MM.1S (cell line): ENCODE measurements around the gene HSD17B7.
"Not testable (repeated sequence)": the region's sequence is repeated elsewhere in the genome, so short reads cannot be mapped to it uniquely, and the experiment has no call there.

ENCODE experiments used
- CTCF ChIP-seq: fragments of 300-600 bp; sonication (generic); IDR thresholded peaks from 2 replicates; pipeline ENCODE4 v1.5.1; 2016; ENCODE audit warnings: antibody characterized with exemption, low read length, mixed read lengths
- EZH2phosphoT487 ChIP-seq: fragments of 300-600 bp; sonication (generic); IDR thresholded peaks from 2 replicates; pipeline ENCODE4 v1.6.1; 2018; ENCODE audit warnings: antibody characterized with exemption, low read length

- TF ChIP-seq CTCF: peak; percentile 67
- not testable (repeated sequence) for TF ChIP-seq EZH2phosphoT487
Observed at GRCh38 chr1:162799995-162800830, 9.7 kb downstream of the HSD17B7 start.
